ENCODE measurements around the gene HCN1.

The HCN1 gene

GRCh38 chr5:45334939-45335338 lies 361.2 kb downstream of the HCN1 start:
- no peak for TF ChIP-seq GATA2 (IDR thresholded peaks at IDR 0.05; ENCODE audit: low read depth, low read length)
- no peak for TF ChIP-seq GATA3 (IDR thresholded peaks at IDR 0.05; ENCODE audit: low read depth, low read length)

GRCh38 chr5:45295231-45295630 lies 400.9 kb downstream of the HCN1 start:
- TF ChIP-seq GATA2 (IDR thresholded peaks at IDR 0.05; ENCODE audit: low read depth, low read length) (no peak), GATA3 (IDR thresholded peaks at IDR 0.05; ENCODE audit: low read depth, low read length) (no peak)

GRCh38 chr5:45288746-45289145 lies 407.4 kb downstream of the HCN1 start:
- TF ChIP-seq GATA2 (IDR thresholded peaks at IDR 0.05; ENCODE audit: low read depth, low read length) (no peak), GATA3 (IDR thresholded peaks at IDR 0.05; ENCODE audit: low read depth, low read length) (no peak)

GRCh38 chr5:45284436-45284835 lies 411.7 kb downstream of the HCN1 start:
- no peak for TF ChIP-seq GATA2 (IDR thresholded peaks at IDR 0.05; ENCODE audit: low read depth, low read length)
- TF ChIP-seq GATA3 (IDR thresholded peaks at IDR 0.05; ENCODE audit: low read depth, low read length), result no peak

GRCh38 chr5:45281081-45281480 lies 415.1 kb downstream of the HCN1 start:
- no peak for TF ChIP-seq GATA2 (IDR thresholded peaks at IDR 0.05; ENCODE audit: low read depth, low read length)

GRCh38 chr5:45279109-45279508 lies 417.1 kb downstream of the HCN1 start:
- TF ChIP-seq GATA2 (IDR thresholded peaks at IDR 0.05; ENCODE audit: low read depth, low read length), result no peak

- TF ChIP-seq GATA2 (IDR thresholded peaks at IDR 0.05; ENCODE audit: low read depth, low read length) (no peak), GATA3 (IDR thresholded peaks at IDR 0.05; ENCODE audit: low read depth, low read length) (no peak)
Observed at GRCh38 chr5:45277860-45278259, 418.3 kb downstream of the HCN1 start.

GRCh38 chr5:45274241-45274640 lies 421.9 kb downstream of the HCN1 start:
- TF ChIP-seq GATA3 (IDR thresholded peaks at IDR 0.05; ENCODE audit: low read depth, low read length) (no peak), GATA2 (IDR thresholded peaks at IDR 0.05; ENCODE audit: low read depth, low read length) (no peak)

GRCh38 chr5:45271626-45272025 lies 424.6 kb downstream of the HCN1 start:
- no peak for TF ChIP-seq GATA3 (IDR thresholded peaks at IDR 0.05; ENCODE audit: low read depth, low read length)
- TF ChIP-seq GATA2 (IDR thresholded peaks at IDR 0.05; ENCODE audit: low read depth, low read length), result no peak

- TF ChIP-seq GATA3 (IDR thresholded peaks at IDR 0.05; ENCODE audit: low read depth, low read length) (no peak), GATA2 (IDR thresholded peaks at IDR 0.05; ENCODE audit: low read depth, low read length) (no peak)
Observed at GRCh38 chr5:45264447-45264846, 431.7 kb downstream of the HCN1 start.

GRCh38 chr5:45262061-45262590 lies 434.1 kb downstream of the HCN1 start:
- TF ChIP-seq GATA2 (IDR thresholded peaks at IDR 0.05; ENCODE audit: low read depth, low read length), result no peak
- TF ChIP-seq GATA3 (IDR thresholded peaks at IDR 0.05; ENCODE audit: low read depth, low read length), result no peak

GRCh38 chr5:45261125-45261524 lies 435.1 kb downstream of the HCN1 start:
- no peak for TF ChIP-seq GATA2 (IDR thresholded peaks at IDR 0.05; ENCODE audit: low read depth, low read length)
- TF ChIP-seq GATA3 (IDR thresholded peaks at IDR 0.05; ENCODE audit: low read depth, low read length), result no peak

- TF ChIP-seq GATA3 (IDR thresholded peaks at IDR 0.05; ENCODE audit: low read depth, low read length) (no peak), GATA2 (IDR thresholded peaks at IDR 0.05; ENCODE audit: low read depth, low read length) (no peak)
Observed at GRCh38 chr5:45260292-45260691, 435.9 kb downstream of the HCN1 start.

- no peak for TF ChIP-seq GATA3 (IDR thresholded peaks at IDR 0.05; ENCODE audit: low read depth, low read length)
- TF ChIP-seq GATA2 (IDR thresholded peaks at IDR 0.05; ENCODE audit: low read depth, low read length), result no peak
Observed at GRCh38 chr5:45252978-45253377, 443.2 kb downstream of the HCN1 start.

GRCh38 chr5:45252541-45252940 lies 443.6 kb downstream of the HCN1 start:
- TF ChIP-seq GATA3 (IDR thresholded peaks at IDR 0.05; ENCODE audit: low read depth, low read length) (no peak), GATA2 (IDR thresholded peaks at IDR 0.05; ENCODE audit: low read depth, low read length) (no peak)

GRCh38 chr5:45225571-45226031 lies 470.6 kb downstream of the HCN1 start:
- no peak for TF ChIP-seq GATA2 (IDR thresholded peaks at IDR 0.05; ENCODE audit: low read depth, low read length)
- no peak for TF ChIP-seq GATA3 (IDR thresholded peaks at IDR 0.05; ENCODE audit: low read depth, low read length)

Measured in SH-SY5Y (cell line).